Esophagus squamous epithelium (tissue), 5 donors: Measurements from ENCODE around the gene AGBL1. TPM values are rescaled to one million over a fixed set of nuclear protein-coding genes. Genes with fewer than 3 reads are reported as not detected.

ENCODE experiments used
- DNase-seq: peaks from one replicate; lab custom pipeline; 2025; lab: John Stamatoyannopoulos, UW
- H3K27ac ChIP-seq, 4 donors: fragments of 200-600 bp; sonication (generic); one replicate each; pipeline ENCODE4 v1.5.1; 2016 to 2019; ENCODE audit warnings: mild to moderate bottlenecking in 1 of 4
- H3K27me3 ChIP-seq, 4 donors: fragments of 200-600 bp; sonication (generic); 1 replicate in 3 of 4; 2 replicates in 1 of 4; pipeline versions ENCODE4 v1.5.1 to v1.6.0; 2017 to 2021; ENCODE audit warnings: antibody characterized with exemption in 1 of 4
- H3K36me3 ChIP-seq, 3 donors: fragments of 200-600 bp; sonication (generic); one replicate each; pipeline ENCODE4 v1.5.1; 2016 to 2019
- H3K4me1 ChIP-seq, 3 donors: fragments of 200-600 bp; sonication (generic); one replicate each; pipeline ENCODE4 v1.5.1; 2017 to 2019
- H3K4me3 ChIP-seq, 4 donors: fragments of 200-600 bp; sonication (generic); 1 replicate in 3 of 4; 2 replicates in 1 of 4; pipeline ENCODE4 v1.5.1; 2016 to 2019; ENCODE audit warnings: mild to moderate bottlenecking in 2 of 4, moderate library complexity in 1 of 4
- H3K9me3 ChIP-seq, 3 donors: fragments of 200-600 bp; sonication (generic); one replicate each; pipeline ENCODE4 v1.5.1; 2016 to 2019
- POLR2A ChIP-seq, 4 donors: fragments of 450-650 bp; IDR thresholded peaks; one replicate each; pipeline ENCODE4 v1.6.1; 2017; ENCODE audit warnings: antibody characterized with exemption in 4 of 4, mild to moderate bottlenecking in 4 of 4, moderate library complexity in 3 of 4
- WGBS, 2 donors: methylation state at CpG; one replicate each; pipeline ENCODE4 v1.1.5; 2018; 5-methylcytosine and 5-hydroxymethylcytosine counted together
- intact Hi-C: fragments of 100-400 bp; cut with DNase I; formaldehyde crosslinking; loops from one replicate; pipeline ENCODE4 v1.15.0; 2022
- total RNA-seq, 4 donors: library from RNA; depleted of rRNA; stranded (reverse); fragments of >200 nt; gene quantifications; one replicate each; pipeline ENCODE4 v1.1.0, GENCODE V29; 2016
- TF ChIP-seq, protein P1 (sequence below), 6 experiments: fragments of 450-650 bp in 4 of 6; fragments of 200-600 bp in 2 of 6; sonication (generic) in 2 of 6; IDR thresholded peaks; one replicate each; pipeline ENCODE4 v1.5.1; 2016 to 2019; ENCODE audit warnings: antibody characterized with exemption in 6 of 6, mild to moderate bottlenecking in 4 of 6, moderate library complexity in 4 of 6
- donor health status: DM: yes; HTN: yes; CAD: no.

The AGBL1 gene
- total RNA-seq, 4 donors from 2014 or later: 0.11 to 0.21 (median 0.19) TPM; not detected in 1

DNA sequence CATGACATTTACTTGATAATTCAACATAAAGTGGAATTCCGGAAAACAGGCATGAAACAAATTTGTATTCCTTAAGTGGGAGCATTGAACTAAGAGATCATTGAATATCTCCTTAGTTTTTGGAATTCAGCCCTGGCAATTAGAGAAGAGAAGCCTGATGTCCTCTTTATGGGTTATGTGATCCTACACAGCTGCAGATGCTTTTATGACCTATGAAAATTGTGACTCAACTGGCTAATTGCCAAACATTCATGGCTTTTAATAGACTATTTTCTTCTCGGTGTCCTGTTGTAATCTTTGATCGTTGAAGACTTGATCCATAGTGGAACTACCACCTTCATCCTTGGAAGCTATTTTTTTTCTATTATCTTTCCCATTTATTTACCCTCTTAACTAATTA lies 46.1 kb downstream of the AGBL1 start:
- Histone ChIP-seq H3K4me1 (no peaks in the 10 kb centered on the region), H3K9me3 (no peaks in the 10 kb centered on the region), H3K27me3 (no peaks in the 10 kb centered on the region), H3K36me3 (no peaks in the 10 kb centered on the region), H3K4me3 (no peak overlapping the region), H3K27ac (no peak overlapping the region)
- no peak for DNase-seq
- intact Hi-C loops: no loop called here
- TF ChIP-seq POLR2A (IDR thresholded peaks at IDR 0.05): no peak
- TF ChIP-seq, protein P1, sequence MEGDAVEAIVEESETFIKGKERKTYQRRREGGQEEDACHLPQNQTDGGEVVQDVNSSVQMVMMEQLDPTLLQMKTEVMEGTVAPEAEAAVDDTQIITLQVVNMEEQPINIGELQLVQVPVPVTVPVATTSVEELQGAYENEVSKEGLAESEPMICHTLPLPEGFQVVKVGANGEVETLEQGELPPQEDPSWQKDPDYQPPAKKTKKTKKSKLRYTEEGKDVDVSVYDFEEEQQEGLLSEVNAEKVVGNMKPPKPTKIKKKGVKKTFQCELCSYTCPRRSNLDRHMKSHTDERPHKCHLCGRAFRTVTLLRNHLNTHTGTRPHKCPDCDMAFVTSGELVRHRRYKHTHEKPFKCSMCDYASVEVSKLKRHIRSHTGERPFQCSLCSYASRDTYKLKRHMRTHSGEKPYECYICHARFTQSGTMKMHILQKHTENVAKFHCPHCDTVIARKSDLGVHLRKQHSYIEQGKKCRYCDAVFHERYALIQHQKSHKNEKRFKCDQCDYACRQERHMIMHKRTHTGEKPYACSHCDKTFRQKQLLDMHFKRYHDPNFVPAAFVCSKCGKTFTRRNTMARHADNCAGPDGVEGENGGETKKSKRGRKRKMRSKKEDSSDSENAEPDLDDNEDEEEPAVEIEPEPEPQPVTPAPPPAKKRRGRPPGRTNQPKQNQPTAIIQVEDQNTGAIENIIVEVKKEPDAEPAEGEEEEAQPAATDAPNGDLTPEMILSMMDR (IDR thresholded peaks at IDR 0.05): no peak
- 56 to 67% methylated on average over 3 of the region's 3 CpGs for WGBS, 2 donors

- DNase-seq: no peak
- H3K4me1 ChIP-seq: no peaks in the 10 kb centered on the region
- H3K4me3 ChIP-seq: no peak overlapping the region
- H3K27ac ChIP-seq: no peak overlapping the region
- no peaks in the 10 kb centered on the region for H3K36me3 ChIP-seq
- intact Hi-C loops: no loop called here
- H3K27me3 ChIP-seq: no peaks in the 10 kb centered on the region
- TF ChIP-seq, protein P1 (IDR thresholded peaks at IDR 0.05): no peak
- TF ChIP-seq POLR2A (IDR thresholded peaks at IDR 0.05): no peak
- 72 to 79% methylated on average over 3 of the region's 3 CpGs for WGBS, 2 donors
- H3K9me3 ChIP-seq: no peaks in the 10 kb centered on the region
Observed at GRCh38 chr15:86127547-86127946, 47.9 kb downstream of the AGBL1 start.

DNA sequence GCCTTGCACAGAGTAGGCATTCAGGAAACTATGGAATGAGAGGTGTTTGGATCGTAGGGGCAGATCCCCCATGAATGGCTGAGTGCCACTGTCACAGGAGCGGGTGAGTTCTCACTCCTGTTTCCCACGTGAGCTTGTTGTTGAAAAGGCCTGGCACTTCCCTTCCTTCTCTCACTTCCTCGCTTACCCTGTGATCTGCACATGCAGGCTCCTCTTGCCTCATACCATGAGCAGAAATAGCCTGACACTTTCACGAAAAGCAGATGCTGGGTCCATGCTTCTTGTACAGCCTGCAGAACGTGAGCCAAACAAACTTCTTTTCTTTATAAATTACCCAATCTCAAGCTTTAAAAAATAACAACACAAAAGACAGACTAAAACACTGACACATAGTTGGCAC lies 55.4 kb downstream of the AGBL1 start:
- intact Hi-C loops: no loop called here
- H3K4me3 ChIP-seq: no peak overlapping the region
- H3K27ac ChIP-seq: no peak overlapping the region
- no peaks in the 10 kb centered on the region for H3K9me3 ChIP-seq
- H3K27me3 ChIP-seq: no peaks in the 10 kb centered on the region
- DNase-seq: no peak
- no peaks in the 10 kb centered on the region for H3K36me3 ChIP-seq
- TF ChIP-seq, protein P1 (IDR thresholded peaks at IDR 0.05): no peak
- TF ChIP-seq POLR2A (IDR thresholded peaks at IDR 0.05): no peak
- whole genome bisulfite sequencing, 2 donors: 40 to 61% methylated on average over 2 to 6 of the region's 6 CpGs
- no peaks in the 10 kb centered on the region for H3K4me1 ChIP-seq

DNA sequence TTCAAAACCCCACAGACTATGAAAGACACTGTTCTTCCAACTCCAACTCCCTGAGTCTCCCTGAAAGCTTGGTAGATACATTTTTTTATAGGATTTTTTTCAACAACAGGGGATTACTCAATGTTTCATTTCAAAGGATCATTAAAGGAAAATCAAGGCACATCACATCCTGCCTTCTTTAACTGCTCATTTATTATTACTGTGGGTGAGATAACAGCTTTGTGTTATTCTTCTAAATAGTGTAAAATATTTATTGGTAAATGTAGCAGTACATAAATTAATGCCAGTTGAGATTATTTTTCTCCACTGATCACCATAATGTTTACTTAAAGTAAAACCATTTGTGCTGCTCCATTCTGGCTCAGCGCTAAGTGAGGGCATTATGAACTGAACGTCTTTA lies 57.2 kb downstream of the AGBL1 start:
- 36 to 50% methylated on average over 2 of the region's 2 CpGs for WGBS, 2 donors
- Histone ChIP-seq H3K4me3 (no peak overlapping the region), H3K4me1 (no peaks in the 10 kb centered on the region), H3K27me3 (no peaks in the 10 kb centered on the region), H3K9me3 (no peaks in the 10 kb centered on the region), H3K27ac (no peak overlapping the region), H3K36me3 (no peaks in the 10 kb centered on the region)
- TF ChIP-seq POLR2A (IDR thresholded peaks at IDR 0.05): no peak
- TF ChIP-seq, protein P1 (IDR thresholded peaks at IDR 0.05): no peak
- intact Hi-C loops: no loop called here
- DNase-seq: no peak

DNA sequence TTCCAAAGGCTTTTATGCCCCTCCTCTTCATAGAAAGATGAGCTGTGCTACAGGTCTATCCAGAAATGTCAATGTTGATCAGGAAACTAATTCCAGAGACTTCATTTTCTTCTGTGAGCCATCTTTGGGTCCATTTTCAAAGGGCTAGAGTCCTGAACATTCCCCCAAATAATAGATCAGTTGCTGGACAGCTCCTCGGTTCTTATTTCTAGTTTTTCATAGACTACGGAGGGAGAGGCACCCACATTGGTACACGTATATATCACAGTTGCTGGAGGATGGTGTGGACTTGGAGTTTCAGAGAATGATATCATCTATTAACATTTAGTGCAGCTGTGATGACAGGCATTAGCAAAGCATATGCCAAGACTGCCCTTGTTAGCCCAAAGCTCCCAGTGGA lies 59.1 kb downstream of the AGBL1 start:
- WGBS, 2 donors: 57 to 62% methylated on average over 2 to 3 of the region's 3 CpGs
- no peak overlapping the region for H3K4me3 ChIP-seq
- TF ChIP-seq POLR2A (IDR thresholded peaks at IDR 0.05): no peak
- TF ChIP-seq, protein P1 (IDR thresholded peaks at IDR 0.05): no peak
- no peaks in the 10 kb centered on the region for H3K27me3 ChIP-seq
- H3K4me1 ChIP-seq: no peaks in the 10 kb centered on the region
- no peaks in the 10 kb centered on the region for H3K9me3 ChIP-seq
- H3K36me3 ChIP-seq: no peaks in the 10 kb centered on the region
- intact Hi-C loops: no loop called here
- no peak for DNase-seq
- no peak overlapping the region for H3K27ac ChIP-seq
